Right lobe of liver (tissue), 4 donors: ENCODE measurements around the gene TMEM51.

ENCODE experiments used
- CTCF ChIP-seq, 4 donors: fragments of 200-600 bp in 3 of 4; fragments of 450-650 bp in 1 of 4; IDR thresholded peaks; one replicate each; pipeline versions ENCODE4 v1.5.1 to v1.8.0; 2016 to 2022; ENCODE audit warnings: antibody characterized with exemption in 4 of 4, mild to moderate bottlenecking in 2 of 4
- POLR2A ChIP-seq: fragments of 450-650 bp; IDR thresholded peaks from one replicate; pipeline ENCODE4 v1.6.1; 2017; ENCODE audit warnings: antibody characterized with exemption, mild to moderate bottlenecking
- donor health status: DM: no; HTN: no; CAD: no.
- donor health status: DM: no; HTN: no; CAD: no.
- donor health status: DM: no; HTN: yes; CAD: no.

GRCh38 chr1:15260418-15261154 is 107.0 kb downstream of the TMEM51 start:
- TF ChIP-seq CTCF (IDR thresholded peaks at IDR 0.05) (no peak), POLR2A (no peak)
